ENCODE results near the gene TEDC1.
"Not testable (repeated sequence)": the region's sequence is repeated elsewhere in the genome, so short reads cannot be mapped to it uniquely, and the experiment has no call there.

Gene TEDC1

DNA sequence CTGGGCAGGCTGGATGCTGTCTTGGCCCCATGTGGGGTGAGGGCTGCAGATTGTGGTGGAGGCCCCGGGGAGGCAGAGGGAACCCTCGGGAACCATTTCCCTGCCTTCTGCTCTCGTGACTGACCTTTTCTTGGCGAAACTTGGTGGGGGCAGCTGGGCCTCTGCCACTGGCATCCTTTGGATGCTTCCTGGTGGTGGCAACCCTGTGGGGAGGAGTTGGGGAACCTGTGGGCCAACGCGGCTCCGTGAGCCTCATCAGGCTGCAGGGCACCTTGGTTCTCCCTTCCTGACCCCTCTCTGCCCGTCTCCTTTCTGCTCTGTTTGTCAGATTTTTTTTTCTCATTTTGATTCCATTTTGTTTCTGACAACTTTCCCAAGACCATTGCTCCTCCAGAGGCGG, 49.8 kb downstream of the TEDC1 start:
- ATAC-seq (no peak), DNase-seq (no peak)

DNA sequence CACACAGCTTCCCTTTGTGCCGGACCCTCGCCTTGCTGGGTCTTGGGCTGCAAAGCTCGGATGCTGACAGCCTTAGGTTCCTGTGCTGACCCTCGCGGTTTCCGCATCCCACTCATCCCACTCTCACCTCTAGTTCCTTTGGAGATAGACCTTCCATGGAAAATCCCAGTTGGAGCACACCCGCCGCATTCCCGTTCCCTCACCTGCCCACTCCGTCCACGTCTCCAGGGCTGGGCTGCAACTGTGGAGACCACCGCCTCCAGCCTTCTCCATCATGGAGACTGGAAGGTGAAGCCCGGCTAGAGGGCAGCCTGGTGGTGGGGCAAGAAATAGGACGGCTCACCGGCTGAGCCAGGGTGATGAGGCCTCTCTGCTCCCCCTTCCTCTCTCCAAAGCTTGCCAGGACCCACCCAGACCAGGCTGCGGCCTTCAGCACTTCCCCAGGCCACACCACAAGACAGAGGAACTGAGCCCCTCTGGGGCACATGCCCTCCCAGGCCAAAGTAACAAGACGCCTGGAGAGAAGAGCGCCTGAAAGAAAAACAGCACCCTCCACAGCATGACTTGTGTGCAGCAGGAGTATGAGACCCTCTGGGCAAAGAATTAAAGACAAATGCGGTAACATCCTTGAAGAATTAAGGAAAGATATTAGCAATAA, 50.3 kb downstream of the TEDC1 start:
- no peak for DNase-seq
- no peak for ATAC-seq

DNA sequence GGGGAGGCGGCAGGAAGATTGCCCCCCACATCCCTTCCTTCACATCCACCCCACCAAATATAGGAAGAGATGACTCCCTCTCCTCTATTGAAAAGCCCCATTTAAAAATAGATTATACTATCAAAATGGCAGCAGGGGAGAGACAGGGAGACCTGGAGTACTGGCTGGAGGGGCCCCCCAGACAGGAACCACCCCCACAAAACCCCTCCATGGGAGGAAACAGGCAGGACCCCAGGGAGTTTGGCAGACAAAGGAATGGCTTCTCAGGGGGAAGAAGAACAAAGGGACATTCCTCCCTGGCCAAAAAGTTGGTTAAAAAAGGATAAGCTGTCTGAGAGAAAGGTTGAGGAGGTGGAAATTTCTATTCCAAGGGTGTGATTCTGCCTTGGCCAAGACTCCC, 54.6 kb downstream of the TEDC1 start:
- not testable (repeated sequence) for ATAC-seq, DNase-seq

DNA sequence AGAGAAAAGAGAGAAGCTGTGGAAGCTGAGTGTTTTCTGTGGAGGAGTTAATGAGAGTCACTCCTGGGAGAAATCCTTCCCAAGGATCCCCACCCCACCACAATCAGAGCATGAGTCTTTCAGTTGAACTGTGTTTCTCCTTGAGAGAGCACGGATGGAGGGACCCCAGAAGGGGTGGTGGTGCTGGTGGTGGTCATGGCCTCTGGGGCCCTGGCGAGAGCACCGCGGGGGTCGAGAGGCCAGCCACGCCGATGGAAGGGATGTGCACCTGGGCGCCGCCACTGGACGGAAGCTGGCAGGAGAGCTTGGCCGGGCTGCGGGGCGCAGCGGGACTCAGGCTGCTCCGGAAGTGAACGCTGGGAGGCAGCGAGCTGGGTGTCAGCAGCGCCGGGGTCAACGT, 55.4 kb downstream of the TEDC1 start:
- DNase-seq, ATAC-seq: not testable (repeated sequence)

DNA sequence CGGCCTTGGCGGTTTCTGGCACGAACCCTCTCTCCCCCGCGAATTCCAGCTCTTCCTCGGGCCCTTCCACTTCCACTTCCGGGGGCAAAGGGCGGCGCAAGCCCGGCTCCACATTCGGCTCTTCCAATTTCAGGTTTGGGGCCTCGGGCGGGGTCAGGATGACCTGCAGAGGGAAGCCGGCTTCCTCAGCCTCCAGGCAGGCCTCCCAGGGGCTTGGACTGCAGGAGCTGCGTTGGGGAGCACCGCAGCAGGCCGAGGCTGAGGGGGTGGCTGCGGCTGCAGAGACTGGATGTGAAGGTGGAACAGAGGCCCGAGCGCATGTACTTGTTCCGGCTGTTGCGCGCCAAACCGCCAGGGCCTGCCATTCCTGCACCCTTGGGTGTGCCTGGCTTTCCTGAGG, 56.0 kb downstream of the TEDC1 start:
- ATAC-seq, DNase-seq: not testable (repeated sequence)

DNA sequence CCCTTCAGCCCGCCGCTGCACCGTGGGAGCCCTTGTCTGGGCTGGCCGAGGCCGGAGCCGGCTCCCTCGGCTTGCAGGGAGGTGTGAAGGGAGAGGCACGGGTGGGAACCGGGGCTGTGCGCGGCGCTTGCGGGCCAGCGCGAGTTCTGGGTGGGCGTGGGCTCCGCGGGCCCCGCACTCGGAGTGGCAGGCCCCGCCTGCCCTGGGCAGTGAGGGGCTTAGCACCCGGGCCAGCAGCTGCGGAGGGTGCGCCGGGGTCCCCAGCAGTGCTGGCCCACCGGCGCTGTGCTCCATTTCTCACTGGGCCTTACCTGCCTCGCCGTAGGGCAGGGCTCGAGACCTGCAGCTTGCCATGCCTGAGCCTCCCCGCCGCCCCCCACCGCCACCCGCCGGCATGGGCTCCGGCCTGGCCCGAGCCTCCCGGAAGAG, 56.7 kb downstream of the TEDC1 start:
- no peak for DNase-seq
- no peak for ATAC-seq
